Neutrophil (primary cell): ENCODE measurements around the gene FKBP10.

ENCODE experiments used
- H3K27ac ChIP-seq: fragments of 200-600 bp; sonication (generic); 2 replicates; pipeline ENCODE4 v1.5.1; 2016; ENCODE audit warnings: mild to moderate bottlenecking, moderate library complexity
- H3K27me3 ChIP-seq: fragments of 200-600 bp; sonication (generic); 2 replicates; pipeline ENCODE4 v1.6.0; 2016; ENCODE audit warnings: mild to moderate bottlenecking
- H3K36me3 ChIP-seq: fragments of 200-600 bp; sonication (generic); 2 replicates; pipeline ENCODE4 v1.5.1; 2017
- H3K4me1 ChIP-seq, 2 experiments: fragments of 200-600 bp in 1 of 2; sonication (generic) in 1 of 2; 1 replicate in 1 of 2; 2 replicates in 1 of 2; pipeline versions ENCODE4 v1.5.1 to v1.6.1; 2013 to 2016; ENCODE audit warnings: low read depth in 1 of 2, low read length in 1 of 2, mild to moderate bottlenecking in 1 of 2, moderate library complexity in 1 of 2; ENCODE audit not compliant: control insufficient read depth in 1 of 2, insufficient read depth in 1 of 2
- H3K4me3 ChIP-seq, 2 experiments: fragments of 200-600 bp in 1 of 2; sonication (generic) in 1 of 2; 1 replicate in 1 of 2; 2 replicates in 1 of 2; pipeline ENCODE4 v1.5.1; 2013 to 2016; ENCODE audit warnings: low read depth in 1 of 2, low read length in 1 of 2, mild to moderate bottlenecking in 1 of 2, moderate library complexity in 1 of 2
- H3K9me3 ChIP-seq: fragments of 200-600 bp; sonication (generic); 2 replicates; pipeline ENCODE4 v1.5.1; 2016
- CTCF ChIP-seq: fragments of 200-600 bp; sonication (generic); IDR thresholded peaks from 2 replicates; pipeline ENCODE4 v1.5.1; 2016; ENCODE audit warnings: antibody characterized with exemption

Gene FKBP10

GRCh38 chr17:41811549-41812380, 1.0 kb upstream of the FKBP10 start, which contains the start of gene P3H4:
TSS of gene P3H4 (minus strand) at chr17:41811949. CDS start at chr17:41811915, 34 bp downstream.
- Histone ChIP-seq H3K27ac (no peak within 1 kb of the TSS), H3K4me3 (peak within 1 kb of the TSS; percentile 47 to 53)
- TF ChIP-seq CTCF: no peak

DNA sequence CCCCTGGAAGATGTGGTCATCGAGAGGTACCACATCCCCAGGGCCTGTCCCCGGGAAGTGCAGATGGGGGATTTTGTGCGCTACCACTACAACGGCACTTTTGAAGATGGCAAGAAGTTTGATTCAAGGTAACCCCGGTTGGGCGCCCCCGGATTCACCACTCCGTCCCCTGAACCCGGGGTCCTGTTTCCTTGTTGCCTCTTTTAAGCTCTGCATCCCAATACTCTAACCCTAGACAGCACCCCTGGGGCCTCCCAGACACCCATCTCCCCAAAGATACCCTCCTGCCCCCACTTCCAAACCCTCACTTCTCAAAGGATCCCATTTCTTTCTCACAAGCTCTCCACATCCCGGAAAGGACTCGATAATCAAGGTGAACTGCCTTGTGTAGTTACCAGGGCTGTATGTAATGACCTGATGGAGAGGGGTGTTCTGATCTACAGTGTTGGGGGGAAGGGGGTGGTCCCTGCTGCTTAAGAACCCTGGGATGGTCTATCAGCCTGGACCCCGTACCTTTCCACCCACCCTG, 412 bp downstream of the FKBP10 start:
- H3K4me3 ChIP-seq: no peak overlapping the region
- H3K27ac ChIP-seq: no peak overlapping the region
- peaks cover 69% of the 10 kb centered on the region for H3K27me3 ChIP-seq
- H3K36me3 ChIP-seq: no peaks in the 10 kb centered on the region
- peaks cover 15 to 18% of the 10 kb centered on the region in 2 experiments for H3K4me1 ChIP-seq
- no peaks in the 10 kb centered on the region for H3K9me3 ChIP-seq
- no peak for TF ChIP-seq CTCF

More at GRCh38 chr17:41811549-41812380, 1.0 kb upstream of the FKBP10 start, which contains the start of gene P3H4:
- Histone ChIP-seq H3K9me3 (no peaks in the 10 kb centered on the region), H3K4me1 (peaks cover 15 to 18% of the 10 kb centered on the region in 2 experiments), H3K27me3 (peaks cover 69% of the 10 kb centered on the region), H3K36me3 (no peaks in the 10 kb centered on the region)

DNA sequence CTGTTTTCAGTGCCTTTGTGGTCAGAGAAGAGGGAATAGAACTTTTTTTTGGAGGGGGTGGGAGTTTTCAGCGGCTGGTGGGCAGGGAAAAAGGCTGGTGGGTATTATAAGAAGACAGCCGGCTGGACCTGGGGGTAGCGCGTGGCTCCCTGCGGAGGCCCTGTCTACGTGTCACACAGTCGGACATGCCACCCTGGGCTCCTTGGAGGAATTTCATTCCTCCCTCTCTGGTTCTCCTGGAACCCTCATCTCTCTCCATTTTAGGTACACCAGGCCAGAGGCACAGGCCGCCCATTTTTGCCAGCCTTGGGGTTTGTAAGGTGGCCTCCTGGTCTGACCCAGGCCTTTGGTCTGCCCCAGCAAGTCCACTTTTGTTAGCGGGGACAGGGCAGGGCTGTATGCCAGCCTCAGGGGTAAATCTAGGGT, 908 bp downstream of the FKBP10 start:
- peaks cover 15 to 18% of the 10 kb centered on the region in 2 experiments for H3K4me1 ChIP-seq
- peaks cover 65% of the 10 kb centered on the region for H3K27me3 ChIP-seq
- TF ChIP-seq CTCF: no peak
- H3K4me3 ChIP-seq: no peak overlapping the region
- H3K27ac ChIP-seq: no peak overlapping the region
- H3K36me3 ChIP-seq: no peaks in the 10 kb centered on the region
- no peaks in the 10 kb centered on the region for H3K9me3 ChIP-seq

- no peak overlapping the region for H3K4me3 ChIP-seq
- peaks cover 60% of the 10 kb centered on the region for H3K27me3 ChIP-seq
- no peak overlapping the region for H3K27ac ChIP-seq
- H3K36me3 ChIP-seq: no peaks in the 10 kb centered on the region
- no peaks in the 10 kb centered on the region for H3K9me3 ChIP-seq
- no peak for TF ChIP-seq CTCF
- H3K4me1 ChIP-seq: peaks cover 15 to 18% of the 10 kb centered on the region in 2 experiments
These were observed 1.4 kb downstream of the FKBP10 start for GRCh38 chr17:41814195-41814594.

GRCh38 chr17:41816637-41817320, 4.0 kb downstream of the FKBP10 start:
- no peaks in the 10 kb centered on the region for H3K36me3 ChIP-seq

More at GRCh38 chr17:41816637-41817320, 4.0 kb downstream of the FKBP10 start:
- H3K4me3 ChIP-seq: no peak overlapping the region
- TF ChIP-seq CTCF: no peak
- H3K27me3 ChIP-seq: peaks cover 34% of the 10 kb centered on the region
- H3K27ac ChIP-seq: no peak overlapping the region
- peaks cover 6 to 8% of the 10 kb centered on the region in 2 experiments for H3K4me1 ChIP-seq
- no peaks in the 10 kb centered on the region for H3K9me3 ChIP-seq
